LNCaP clone FGC (cell line): ENCODE measurements around the gene GTF2A1L.
A peak's percentile ranks its signal among the peaks of the same experiment; 100 is the strongest.
"Not testable (repeated sequence)": the region's sequence is repeated elsewhere in the genome, so short reads cannot be mapped to it uniquely, and the experiment has no call there.

Experiments
- DNase-seq: peaks from one replicate; pipeline ENCODE4 v3.0.0-alpha.2; 2011; ENCODE audit warnings: low read depth
- H3K4me3 ChIP-seq: 2 replicates; pipeline ENCODE4 v1.5.1; 2011; ENCODE audit warnings: mild to moderate bottlenecking, low read depth, low read length, control low read depth
- CTCF ChIP-seq: IDR thresholded peaks from 2 replicates; pipeline ENCODE4 v1.5.1; 2012; ENCODE audit warnings: mild to moderate bottlenecking; ENCODE audit not compliant: control insufficient read depth, insufficient read depth; ENCODE audit errors: extremely low read depth

GTF2A1L gene

GRCh38 chr2:48590017-48590416 lies 27.6 kb upstream of the GTF2A1L start:
- no peak overlapping the region for H3K4me3 ChIP-seq
- no peak for DNase-seq
- no peak for TF ChIP-seq CTCF

GRCh38 chr2:48592067-48592466 lies 25.6 kb upstream of the GTF2A1L start:
- TF ChIP-seq CTCF, result no peak
- no peak for DNase-seq
- H3K4me3 ChIP-seq, result no peak overlapping the region

- not testable (repeated sequence) for DNase-seq, H3K4me3 ChIP-seq
Measured at GRCh38 chr2:48596751-48597150, 20.9 kb upstream of the GTF2A1L start.

GRCh38 chr2:48597492-48597891 lies 20.2 kb upstream of the GTF2A1L start:
- no peak for TF ChIP-seq CTCF
- no peak for DNase-seq
- H3K4me3 ChIP-seq, result no peak overlapping the region

GRCh38 chr2:48600204-48600813 lies 17.3 kb upstream of the GTF2A1L start:
- peak; percentile 44 for TF ChIP-seq CTCF
- H3K4me3 ChIP-seq, result no peak overlapping the region
- no peak for DNase-seq

GRCh38 chr2:48600917-48601316 lies 16.7 kb upstream of the GTF2A1L start:
- no peak for DNase-seq
- H3K4me3 ChIP-seq, result no peak overlapping the region
- no peak for TF ChIP-seq CTCF

- DNase-seq, result no peak
- TF ChIP-seq CTCF, result peak; percentile 45
- no peak overlapping the region for H3K4me3 ChIP-seq
Measured at GRCh38 chr2:48601349-48601748, 16.3 kb upstream of the GTF2A1L start.
